8988T (cell line): ENCODE data around the gene CACTIN.
"Not testable (repeated sequence)": the region's sequence is repeated elsewhere in the genome, so short reads cannot be mapped to it uniquely, and the experiment has no call there.

Experiments used
- DNase-seq: peaks from one replicate; pipeline ENCODE4 v3.0.0; 2011

Gene CACTIN

DNA sequence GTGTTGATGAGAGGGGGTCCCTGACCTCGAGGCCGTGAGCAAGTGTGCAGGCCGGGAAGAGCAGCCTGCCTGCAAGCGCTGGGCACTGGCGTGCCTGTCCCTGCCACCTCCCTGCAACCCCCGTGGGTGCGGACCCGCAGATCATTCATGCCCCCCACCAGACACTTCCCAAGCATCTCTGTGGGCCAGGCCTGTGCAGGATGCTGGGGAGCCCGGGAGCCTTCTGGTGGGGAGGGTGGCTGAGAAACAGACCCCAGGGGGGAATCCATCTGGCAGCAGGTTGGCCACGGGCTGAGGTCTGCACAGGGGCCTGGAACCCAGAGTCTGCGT, 18.4 kb upstream of the CACTIN start:
- no peak for DNase-seq

DNA sequence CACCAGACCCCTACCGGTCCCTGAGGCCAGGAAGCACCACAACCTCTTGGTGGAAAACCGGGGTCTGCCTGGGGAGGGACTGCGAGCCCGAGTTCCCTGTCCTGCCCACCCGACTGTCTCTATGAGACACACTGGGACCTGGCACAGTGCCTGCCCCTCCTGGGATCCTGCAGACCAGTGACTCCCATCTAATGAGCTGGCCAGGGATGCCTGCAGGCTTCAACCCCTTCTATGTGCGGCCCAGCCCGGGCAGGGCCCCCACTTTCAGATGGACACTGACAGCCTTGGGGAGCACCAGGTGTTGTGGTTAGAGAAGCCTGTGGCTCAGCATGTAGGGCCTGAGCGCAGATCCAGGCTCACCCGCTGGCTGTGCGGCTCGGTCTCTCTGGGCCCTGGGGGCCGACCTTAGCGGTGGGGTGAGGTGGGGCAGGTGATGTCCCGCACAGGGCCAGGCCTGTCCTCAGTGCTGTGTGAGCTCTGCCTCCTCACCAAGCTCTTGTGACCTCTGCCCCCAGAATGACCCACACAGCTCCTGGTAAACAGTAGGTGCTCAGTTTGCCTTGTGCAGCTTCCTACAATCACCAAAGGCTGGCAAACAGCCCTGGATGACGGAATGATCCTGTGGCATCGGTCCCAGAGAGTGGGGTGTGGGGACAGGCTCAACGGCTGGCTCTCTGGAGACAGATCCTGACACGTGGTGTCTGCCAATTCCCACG, 17.9 kb upstream of the CACTIN start:
- no peak for DNase-seq

DNA sequence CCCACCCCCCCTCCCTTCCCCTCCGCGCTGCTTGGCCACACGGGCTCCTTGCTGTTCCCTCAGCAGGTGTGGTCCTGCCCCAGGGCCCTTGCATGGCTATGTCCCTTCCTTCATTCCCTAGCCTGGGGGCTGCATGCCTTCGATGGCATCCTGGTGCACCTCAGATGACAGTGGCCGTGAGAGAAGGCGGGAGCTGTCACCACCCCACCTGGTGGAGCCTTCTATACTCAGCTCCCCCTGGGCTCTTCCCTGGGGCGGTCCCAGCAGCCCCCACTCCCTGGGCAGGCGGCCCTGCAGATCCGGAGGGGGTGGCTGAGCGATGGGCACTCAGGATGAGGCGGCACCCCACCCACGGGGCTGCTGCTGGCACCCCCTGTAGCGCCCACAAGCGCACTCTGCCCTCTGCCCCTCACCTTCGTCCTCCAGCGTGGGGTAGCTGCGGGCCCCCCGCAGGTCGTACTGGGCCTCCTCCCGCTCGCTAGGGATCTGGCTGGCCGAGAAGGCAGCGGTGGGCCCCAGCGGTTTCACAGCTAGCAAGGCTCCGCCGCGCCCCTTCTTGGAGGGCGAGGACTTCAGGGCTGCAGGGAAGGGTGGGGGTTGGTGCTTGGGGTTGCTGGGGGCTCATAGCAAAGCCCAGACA, 17.2 kb upstream of the CACTIN start:
- DNase-seq, result no peak

DNA sequence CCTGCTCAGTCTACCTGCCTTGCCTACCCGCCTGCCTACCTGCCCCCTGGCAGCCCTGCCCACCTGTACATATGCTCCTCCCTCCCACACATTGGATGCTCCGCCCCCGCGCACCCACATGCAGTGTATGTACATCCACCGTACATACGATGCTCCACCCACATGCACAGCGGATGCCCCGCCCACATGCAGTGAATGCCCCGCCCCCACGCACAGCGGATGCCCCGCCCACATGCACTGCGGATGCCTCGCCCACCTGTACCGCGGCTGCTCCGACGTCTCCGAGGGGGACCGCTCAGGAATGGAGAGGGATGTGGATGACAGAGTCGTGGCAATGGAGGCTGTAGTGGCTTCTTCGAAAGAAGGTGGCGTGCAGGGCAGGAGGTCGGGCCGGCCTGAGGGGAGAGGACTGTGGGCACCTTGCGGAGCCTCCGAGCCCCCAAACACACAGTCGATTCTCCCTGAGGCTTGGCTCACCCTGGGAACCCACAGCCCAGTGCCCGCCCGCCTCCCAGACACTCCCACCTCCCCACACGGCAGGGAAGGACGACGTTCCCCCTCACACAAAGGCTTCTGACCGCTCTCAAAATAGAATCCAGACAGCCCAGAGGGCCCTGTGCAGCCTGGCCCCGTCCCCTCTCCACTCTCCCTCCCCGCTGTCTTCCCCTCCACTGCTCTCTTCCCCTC, 16.5 kb upstream of the CACTIN start:
- no peak for DNase-seq

DNA sequence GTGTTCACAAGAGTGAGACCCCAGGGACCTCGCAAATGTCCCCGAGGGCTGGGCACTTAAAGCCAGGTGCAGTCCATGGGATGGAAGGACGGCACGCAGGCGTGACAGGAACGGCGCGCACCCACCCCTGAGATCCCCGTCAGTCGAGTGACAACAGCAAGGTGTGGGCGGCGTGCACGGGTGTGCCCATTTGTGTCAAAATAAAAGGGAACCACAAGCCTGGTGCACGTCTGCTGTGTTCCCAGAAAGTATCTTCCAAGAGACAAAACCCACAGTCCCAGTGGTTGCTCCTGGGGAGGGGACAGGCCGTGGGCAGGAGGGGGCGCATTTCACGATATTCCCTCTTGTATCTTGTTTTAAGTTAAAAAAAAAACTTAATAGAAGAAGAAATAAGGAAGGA, 15.7 kb upstream of the CACTIN start:
- no peak for DNase-seq

DNA sequence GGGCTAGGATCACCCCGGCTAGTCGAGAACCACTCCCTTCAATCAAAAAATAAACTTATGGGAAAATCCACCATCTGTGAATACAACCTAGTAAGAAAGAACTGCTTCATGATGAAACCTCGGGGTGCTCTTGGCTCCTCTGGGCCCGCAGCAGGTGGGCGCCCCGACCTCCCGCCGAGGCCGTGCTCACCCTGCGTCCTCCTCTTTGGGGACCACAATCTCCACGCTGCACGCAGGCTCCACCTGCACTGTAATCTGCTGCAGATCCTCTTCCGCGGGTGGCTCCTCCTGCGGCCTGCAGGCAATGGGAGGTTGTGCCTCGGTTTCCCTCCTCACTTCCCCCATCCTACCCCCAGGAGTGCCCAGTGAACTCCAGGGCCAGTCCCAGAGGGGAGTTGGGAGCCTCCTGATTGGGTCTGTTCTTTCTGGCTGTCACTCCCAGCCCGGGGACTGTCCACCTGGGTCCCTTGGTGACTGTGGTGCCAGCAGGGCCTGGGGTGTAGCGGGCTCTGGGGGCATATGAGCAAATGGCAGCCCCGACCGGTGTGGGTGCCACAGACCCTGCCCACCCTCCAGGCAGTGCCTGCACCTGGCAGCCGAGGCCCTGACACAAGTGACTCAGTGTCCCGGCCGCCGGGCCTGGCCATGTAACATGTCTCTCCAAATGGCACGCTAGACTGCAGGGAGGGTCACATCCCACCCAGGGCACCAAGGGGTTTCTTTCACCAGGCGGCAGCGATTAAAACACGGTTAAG, 15.1 kb upstream of the CACTIN start:
- no peak for DNase-seq

DNA sequence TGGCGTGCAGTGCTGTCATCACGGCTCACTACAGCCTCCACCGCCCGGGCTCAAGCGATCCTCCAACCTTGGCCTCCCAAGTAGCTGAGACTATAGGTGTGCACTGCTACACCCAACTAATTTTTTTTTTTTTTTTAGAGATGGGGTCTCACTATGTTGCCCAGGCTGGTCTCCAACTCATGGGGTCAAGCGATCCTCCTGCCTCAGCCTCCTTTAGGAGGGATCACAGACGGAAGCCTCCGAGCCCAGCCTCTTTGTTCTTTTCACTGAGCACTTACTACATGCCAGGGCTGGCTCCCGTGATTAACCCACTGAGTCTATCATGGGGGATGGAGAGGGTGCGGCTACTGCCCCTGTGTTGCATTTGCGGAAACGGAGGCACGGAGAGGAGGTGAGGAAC, 12.9 kb upstream of the CACTIN start:
- DNase-seq, result no peak

DNA sequence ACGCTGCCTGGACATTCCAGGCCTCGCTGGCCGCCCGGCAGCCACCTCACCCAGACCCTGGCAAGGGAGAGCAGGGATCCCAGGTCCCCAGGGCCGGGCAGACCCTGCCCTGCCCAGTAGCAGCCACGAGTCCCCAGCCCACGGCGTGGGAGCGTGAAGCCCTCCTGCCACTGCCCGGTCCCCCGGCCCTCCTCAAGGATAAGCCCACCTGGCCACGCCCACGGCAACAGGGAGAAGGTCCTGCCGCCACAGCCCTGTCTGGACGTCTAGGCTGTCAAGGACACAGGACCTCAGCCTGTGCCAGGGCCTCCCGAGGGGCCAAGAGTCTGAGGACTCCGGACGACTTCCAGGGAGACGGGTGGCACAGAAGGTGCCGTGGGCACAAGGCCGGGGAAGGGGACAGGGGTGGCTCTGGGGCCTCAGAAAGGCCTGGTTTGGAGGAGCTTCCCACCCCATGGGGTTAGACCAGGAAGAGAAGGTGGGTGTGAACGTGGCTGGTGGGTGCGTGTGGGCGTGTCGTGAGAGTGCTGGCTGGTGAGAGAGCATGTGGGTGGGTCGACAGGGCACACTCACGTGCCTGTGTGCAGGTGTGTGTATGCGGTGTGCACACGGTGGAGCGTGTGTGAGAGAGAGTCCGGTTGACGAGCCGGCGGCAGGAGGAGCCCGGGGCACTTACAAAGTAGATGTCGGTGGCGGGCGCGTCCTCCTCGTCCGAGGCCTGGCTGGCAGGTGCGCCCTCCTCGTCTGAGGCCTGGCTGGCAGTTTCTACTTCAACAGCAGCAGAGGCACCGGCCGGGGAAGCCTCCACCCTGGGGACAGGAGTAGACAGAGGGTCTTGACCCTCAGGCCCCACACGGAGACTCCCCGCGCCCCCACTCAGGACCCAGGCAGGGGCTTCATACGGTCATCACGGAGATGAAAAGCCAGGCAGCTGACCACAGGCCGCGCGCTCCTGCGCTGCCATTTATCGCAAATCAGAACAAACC, 11.9 kb upstream of the CACTIN start:
- no peak for DNase-seq

DNA sequence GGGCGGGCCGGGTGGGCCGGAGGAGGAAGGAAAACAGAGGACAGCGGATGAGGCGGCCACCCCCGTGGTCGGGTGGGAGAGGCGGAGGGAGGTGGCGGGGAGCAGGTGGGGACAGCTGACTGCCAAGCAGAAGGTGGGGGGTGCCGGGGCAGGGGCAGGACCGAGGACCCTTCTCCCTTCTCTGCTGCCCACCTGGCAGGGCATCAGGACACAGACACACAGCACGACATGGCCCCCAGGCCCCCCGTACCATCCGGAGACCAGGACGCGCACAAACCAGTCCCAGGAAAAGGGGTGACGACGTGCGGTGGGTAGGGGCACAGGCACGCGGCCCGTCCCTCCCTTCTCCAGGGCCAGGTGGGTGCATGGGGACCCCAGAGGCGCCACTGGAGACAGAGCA, 11.0 kb upstream of the CACTIN start:
- no peak for DNase-seq

DNA sequence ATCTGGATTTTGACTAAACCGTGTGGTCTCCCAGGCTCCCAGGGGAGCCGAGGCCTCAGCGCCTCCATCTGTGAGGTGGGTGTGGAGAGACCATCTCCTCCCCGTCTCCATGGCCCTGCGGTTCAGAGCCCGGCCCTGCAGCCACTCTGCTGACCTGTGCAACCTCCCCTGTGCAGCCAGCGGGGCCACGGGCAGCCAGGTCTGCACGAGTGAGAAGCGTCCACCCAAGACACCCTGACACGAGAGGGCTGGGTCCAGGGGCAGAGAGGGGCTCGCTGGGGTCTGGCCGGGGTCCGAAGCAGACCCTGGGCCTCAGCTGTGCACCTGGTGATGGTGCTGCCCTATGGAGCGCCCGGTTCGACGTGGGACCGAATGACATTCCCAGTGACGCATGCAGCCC, 10.4 kb upstream of the CACTIN start:
- no peak for DNase-seq

DNA sequence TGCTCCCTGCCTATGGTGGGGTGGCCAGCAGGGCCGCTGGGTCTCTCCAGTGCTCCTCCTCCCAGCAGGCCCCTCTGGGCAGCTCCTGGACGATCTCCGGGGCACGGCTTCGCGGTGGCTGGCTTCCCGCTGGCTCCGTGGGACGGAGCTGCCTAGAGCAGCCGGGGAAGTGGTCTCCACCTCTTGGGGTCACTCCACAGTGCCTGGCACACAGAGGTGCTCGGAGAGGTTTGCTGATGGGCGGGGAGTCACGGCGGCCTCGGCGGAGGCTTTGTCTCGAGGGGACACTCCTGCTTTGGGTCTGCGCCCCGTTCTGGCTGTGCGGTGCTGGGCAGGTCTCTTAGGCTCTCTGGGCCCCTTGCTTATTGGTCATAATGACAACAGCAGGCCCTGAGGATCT, 9.9 kb upstream of the CACTIN start:
- DNase-seq, result no peak

DNA sequence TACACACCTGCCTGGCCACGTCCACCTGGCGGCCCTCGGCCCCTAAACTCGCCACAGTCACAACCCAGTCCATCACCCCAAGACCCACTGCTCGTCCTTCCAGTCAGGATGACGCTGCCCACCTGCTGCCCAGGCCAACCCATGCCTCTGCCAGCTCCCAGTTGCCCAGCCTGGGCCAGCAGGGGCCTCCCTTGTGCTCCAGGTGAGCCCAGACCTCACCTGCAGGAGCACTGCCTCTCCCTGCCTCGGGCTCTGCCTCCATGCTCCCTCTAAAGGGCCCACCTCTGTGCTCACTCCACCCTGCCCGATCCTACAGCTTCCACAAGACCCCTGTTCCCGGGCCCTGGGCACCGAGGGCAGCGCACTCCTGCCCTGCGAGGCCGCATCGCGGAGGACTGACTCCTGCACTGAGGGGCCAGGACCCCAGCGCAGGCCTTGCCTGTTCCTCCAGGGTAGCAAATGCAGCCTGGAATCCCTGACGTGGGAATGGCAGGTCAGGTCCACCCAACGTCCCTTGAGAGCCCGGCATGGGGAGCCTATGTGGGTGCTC, 8.0 kb upstream of the CACTIN start:
- DNase-seq, result no peak

DNA sequence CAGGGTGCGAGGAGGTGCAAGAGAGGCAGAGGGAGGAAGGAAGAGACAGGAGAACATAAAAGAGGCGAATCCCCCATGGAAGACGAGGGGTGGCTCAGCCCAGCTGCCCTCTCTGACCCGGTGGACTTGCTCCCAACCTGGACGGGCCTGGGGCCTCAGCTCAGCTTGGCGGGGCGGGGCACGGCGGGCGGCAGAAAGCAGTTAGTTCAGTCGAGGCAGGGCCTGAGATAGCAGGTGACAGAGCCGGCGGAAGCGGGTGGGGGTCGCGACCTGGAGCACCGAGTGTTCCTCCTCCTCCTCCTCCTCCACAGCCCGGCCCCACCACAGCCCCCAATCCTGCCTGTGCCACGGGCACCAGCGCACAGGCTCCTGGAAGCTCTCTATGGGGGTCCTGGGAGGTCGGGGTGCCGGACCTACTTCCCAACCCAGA, 7.0 kb upstream of the CACTIN start:
- DNase-seq, result no peak

DNA sequence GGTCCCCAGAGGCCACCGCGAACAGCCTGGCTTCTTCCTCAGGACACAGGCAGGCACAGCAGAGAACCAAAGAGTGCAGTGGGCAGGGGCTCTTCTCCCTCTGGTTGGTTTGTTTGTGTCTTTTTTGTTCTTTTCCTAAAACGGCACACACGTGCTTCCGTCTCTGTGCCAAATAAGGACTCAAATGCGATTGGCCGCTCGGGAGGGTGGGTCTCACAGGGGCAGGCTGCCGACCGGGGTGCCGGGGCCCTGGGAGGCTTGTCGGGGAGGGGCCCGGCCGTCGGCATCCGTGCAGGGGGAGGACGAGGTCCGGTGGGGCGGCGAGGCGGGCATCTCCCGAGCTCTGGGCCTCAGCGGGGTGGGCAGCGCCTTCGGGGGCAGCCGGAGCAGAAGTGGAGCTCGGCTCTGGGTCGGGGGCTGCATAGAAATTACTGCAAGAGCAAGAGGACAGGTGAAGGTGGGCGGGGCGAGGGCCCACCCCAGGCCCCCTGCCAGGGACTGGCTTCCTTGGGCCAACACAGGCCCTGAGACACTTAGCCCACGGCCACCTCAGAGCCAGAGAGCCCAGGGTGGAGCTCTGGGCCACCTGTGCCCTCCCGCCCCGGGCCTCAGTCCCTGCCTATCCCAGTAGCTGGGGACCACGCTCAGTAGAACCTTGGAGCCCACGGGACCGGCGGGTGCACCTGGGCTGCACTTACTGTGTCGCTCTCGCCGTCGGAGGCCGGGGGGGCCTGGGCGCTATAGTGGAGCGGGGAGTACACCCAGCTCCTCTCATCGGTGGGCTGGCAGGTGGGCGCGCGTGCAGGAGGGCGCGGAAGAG, 6.4 kb upstream of the CACTIN start:
- DNase-seq, result no peak

DNA sequence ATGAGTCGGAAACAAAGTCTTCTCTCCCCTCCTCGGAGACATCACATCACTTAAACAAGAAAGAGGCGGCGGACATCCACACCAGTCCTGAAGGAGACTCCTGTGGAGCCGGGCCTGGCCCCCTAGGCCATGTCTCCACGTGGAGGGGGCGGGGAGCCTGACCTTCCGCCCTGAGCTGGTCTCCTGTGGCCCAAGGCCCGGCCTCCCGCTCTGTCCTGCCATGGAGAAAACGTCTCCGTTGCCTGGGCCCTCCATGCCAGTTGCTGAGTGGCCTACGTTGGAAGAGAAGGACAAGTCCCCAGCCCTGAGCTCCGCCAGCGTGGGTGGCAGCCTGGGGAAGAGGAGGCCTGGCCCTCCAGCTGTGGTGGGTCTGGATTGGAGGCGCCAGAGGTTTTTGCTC, 5.5 kb upstream of the CACTIN start:
- no peak for DNase-seq

DNA sequence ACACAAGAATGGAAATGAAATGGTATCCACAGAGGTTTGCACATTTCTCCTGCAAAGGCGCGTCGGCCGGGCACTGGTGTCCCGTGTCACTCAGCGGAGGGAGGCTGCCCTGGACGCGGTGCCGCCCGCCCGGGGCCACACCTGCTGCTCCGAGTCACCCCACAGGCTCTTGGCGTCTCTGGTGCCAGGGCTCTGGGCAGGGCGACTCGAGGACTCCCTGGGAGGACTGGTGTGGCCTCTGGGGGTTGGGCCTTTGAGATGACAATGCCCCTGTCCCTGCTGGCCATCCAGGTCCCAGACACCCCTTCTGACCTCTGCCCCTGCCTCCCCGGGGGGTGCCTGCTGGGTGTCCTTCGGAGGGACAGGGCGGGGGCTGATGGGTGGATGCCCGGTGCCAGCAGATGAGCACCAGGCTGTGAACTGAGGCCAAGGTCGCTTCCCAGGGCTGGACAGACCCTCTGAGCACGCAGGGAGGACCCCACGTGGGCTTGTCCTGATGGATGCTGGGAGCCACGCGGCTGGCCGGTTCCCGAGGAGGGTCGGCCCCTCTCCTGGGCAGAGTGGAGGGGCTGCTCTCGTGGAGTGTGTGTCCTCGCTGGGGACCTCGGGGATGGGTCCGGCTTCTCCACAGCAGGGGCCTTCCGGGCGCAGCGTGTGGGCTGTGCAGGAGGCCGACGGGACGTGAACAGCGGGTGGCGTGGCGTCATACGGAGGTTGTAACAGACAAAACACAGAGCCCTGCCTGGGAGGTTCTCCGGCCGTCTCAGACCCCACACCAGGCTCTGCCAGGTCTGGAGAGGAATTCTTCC, 4.7 kb upstream of the CACTIN start:
- no peak for DNase-seq

DNA sequence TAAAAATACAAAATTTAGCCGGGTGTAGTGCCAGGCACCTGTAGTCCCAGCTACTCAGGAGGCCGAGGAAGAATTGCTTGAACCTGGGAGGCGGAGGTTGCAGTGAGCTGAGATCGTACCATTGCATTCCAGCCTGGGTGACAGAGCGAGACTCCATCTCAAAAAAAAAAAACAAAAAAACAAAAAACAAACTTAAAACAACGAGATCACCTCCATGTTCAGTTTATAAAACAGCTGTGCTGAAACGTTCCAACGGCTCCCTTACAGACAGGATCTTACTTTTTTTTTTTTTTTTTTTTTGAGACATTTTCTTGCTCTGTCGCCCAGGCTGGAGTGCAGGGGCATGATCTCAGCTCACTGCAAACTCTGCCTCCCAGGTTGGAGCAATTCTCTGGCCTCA, 2.2 kb upstream of the CACTIN start:
- DNase-seq, result not testable (repeated sequence)

DNA sequence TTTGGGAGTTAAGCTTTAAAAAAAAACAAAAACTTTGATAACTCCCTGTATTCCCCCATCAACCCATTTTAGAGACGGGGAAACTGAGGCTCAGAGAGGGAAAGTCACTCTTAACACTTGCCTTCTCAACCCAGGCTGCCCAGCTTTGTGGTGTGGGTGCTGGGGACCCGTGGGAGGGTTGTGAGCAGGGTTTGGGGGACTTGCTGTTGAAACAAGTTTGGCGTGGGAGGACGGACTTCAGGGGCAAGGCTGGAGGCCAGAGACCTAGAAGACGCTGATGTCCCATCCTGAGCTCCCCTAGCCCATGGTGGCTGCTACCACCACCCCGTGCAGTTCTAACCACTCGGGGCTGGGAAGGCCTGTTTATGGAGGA, 747 bp upstream of the CACTIN start:
- DNase-seq, result no peak

DNA sequence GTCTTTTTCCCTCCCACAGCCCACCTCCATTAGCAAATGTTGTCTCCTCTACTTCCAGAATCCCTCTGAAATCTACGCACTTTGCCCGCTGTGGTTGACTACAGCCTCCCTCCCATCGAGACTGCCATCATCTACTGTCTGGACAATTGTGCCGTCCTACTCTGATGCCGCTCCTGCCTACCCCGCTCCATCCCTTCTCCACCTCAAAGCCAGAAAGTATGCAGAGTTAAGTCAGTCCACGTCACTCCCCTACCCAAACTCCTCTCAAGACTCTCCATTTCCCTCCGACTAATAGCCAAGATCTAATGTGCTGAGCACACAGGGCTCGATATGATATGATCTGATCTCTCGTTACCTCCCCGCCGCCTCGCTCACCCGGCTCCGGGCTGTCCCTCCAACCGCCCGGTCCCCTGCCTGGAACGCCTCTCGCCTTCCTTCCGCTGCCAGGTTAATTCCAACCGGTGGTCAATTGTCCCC, 556 bp downstream of the CACTIN start:
- no peak for DNase-seq

DNA sequence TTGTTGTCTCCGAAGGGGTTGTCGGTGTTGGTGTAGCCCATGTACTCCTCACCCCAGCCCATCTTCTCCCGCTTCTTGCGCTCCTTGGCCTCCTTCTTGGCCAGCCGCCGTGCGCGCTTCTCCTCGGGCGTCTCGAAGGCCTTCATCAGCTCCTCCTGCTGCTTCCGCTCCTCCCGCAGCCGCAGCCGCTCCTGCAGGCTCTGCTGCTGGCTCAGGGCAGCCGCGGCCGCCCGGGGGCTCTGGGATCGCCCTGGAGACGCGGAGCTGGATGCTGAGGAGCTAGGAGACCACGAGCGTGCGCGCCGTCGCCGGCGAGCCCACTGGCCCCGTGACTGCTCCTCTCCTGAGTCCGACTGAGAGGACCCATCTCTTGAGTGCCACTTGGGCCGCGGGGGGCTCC, 2.9 kb downstream of the CACTIN start:
- no peak for DNase-seq
